Breast epithelium (tissue), 4 donors: ENCODE measurements around the gene FMO5. TPM values are rescaled to one million over a fixed set of nuclear protein-coding genes. Genes with fewer than 3 reads are reported as not detected.

Experiments
- DNase-seq, 2 donors: peaks; one replicate each; pipeline ENCODE4 v3.0.0-alpha.2; 2019; ENCODE audit warnings: low spot score in 2 of 2
- H3K27ac ChIP-seq, 2 donors: fragments of 200-600 bp; sonication (generic) in 1 of 2; one replicate each; pipeline ENCODE4 v1.5.1; 2016 to 2019; ENCODE audit warnings: mild to moderate bottlenecking in 1 of 2
- H3K27me3 ChIP-seq, 2 donors: fragments of 200-600 bp; sonication (generic) in 1 of 2; one replicate each; pipeline versions ENCODE4 v1.5.1 to v1.6.0; 2017 to 2019; ENCODE audit warnings: control low read depth in 1 of 2, mild to moderate bottlenecking in 1 of 2
- H3K36me3 ChIP-seq: fragments of 200-600 bp; one replicate; pipeline ENCODE4 v1.5.1; 2019
- H3K4me1 ChIP-seq, 2 donors: fragments of 200-600 bp; sonication (generic); one replicate each; pipeline ENCODE4 v1.5.1; 2016 to 2019; ENCODE audit warnings: control low read depth in 1 of 2
- H3K4me3 ChIP-seq, 3 donors: fragments of 200-600 bp; sonication (generic); 1 replicate in 2 of 3; 2 replicates in 1 of 3; pipeline ENCODE4 v1.5.1; 2016 to 2019; ENCODE audit warnings: mild to moderate bottlenecking in 3 of 3, moderate library complexity in 2 of 3
- H3K9me3 ChIP-seq, 2 donors: fragments of 200-600 bp; sonication (generic) in 1 of 2; one replicate each; pipeline ENCODE4 v1.5.1; 2016 to 2019; ENCODE audit warnings: control low read depth in 1 of 2
- CTCF ChIP-seq, 3 donors: fragments of 450-650 bp; IDR thresholded peaks; one replicate each; pipeline ENCODE4 v1.5.1; 2016 to 2017; ENCODE audit warnings: antibody characterized with exemption in 3 of 3, mild to moderate bottlenecking in 3 of 3, moderate library complexity in 3 of 3
- POLR2A ChIP-seq: fragments of 450-650 bp; IDR thresholded peaks from one replicate; pipeline ENCODE4 v1.6.1; 2016; ENCODE audit warnings: antibody characterized with exemption, mild to moderate bottlenecking, moderate library complexity
- POLR2AphosphoS5 ChIP-seq, 3 donors: sonication (generic); formaldehyde crosslinking; IDR thresholded peaks; one replicate each; pipeline ENCODE4 v1.6.1; 2017; ENCODE audit warnings: antibody characterized with exemption in 3 of 3
- intact Hi-C: fragments of 100-400 bp; cut with DNase I; formaldehyde crosslinking; loops from one replicate; pipeline ENCODE4 v1.15.1; 2023; ENCODE audit warnings: low total_unique reads
- total RNA-seq, 3 donors: library from RNA; depleted of rRNA; stranded (reverse); fragments of >200 nt; gene quantifications; one replicate each; pipeline ENCODE4 v1.1.0, GENCODE V29; 2016

Gene FMO5
- total RNA-seq, 3 donors from 2014 or later = 7.8 to 32.6 (median 22.0) TPM

- DNase-seq = no peak
- H3K4me3 ChIP-seq = no peak overlapping the region
- TF ChIP-seq CTCF (IDR thresholded peaks at IDR 0.05) (no peak), POLR2A (no peak), POLR2AphosphoS5 (IDR thresholded peaks at IDR 0.05) (no peak)
- H3K27me3 ChIP-seq = no peaks in the 10 kb centered on the region
- H3K9me3 ChIP-seq = no peaks in the 10 kb centered on the region
- intact Hi-C loops = no loop called here
- H3K36me3 ChIP-seq = no peaks in the 10 kb centered on the region
- peaks cover 0 to 3% of the 10 kb centered on the region in 2 donors for H3K4me1 ChIP-seq
- no peak overlapping the region for H3K27ac ChIP-seq
Measured at GRCh38 chr1:147216124-147216523, 9.0 kb downstream of the FMO5 start.

GRCh38 chr1:147215540-147215916, 9.6 kb downstream of the FMO5 start:
- intact Hi-C loops = no loop called here

GRCh38 chr1:147214842-147215539, 10.1 kb downstream of the FMO5 start:
- intact Hi-C loops = no loop called here
- TF ChIP-seq CTCF (IDR thresholded peaks at IDR 0.05) (no peak), POLR2AphosphoS5 (IDR thresholded peaks at IDR 0.05) (no peak), POLR2A (no peak)
- H3K9me3 ChIP-seq = no peaks in the 10 kb centered on the region

More at GRCh38 chr1:147215540-147215916, 9.6 kb downstream of the FMO5 start:
- H3K36me3 ChIP-seq = no peaks in the 10 kb centered on the region
- TF ChIP-seq POLR2AphosphoS5 (IDR thresholded peaks at IDR 0.05) = no peak
- no peak for TF ChIP-seq CTCF (IDR thresholded peaks at IDR 0.05)
- no peak for TF ChIP-seq POLR2A
- DNase-seq = no peak
- H3K27ac ChIP-seq = peak overlapping the region in 1 of 2 donors; percentile 14
- no peak overlapping the region for H3K4me3 ChIP-seq
- no peaks in the 10 kb centered on the region for H3K9me3 ChIP-seq
- H3K27me3 ChIP-seq = no peaks in the 10 kb centered on the region
- peaks cover 0 to 3% of the 10 kb centered on the region in 2 donors for H3K4me1 ChIP-seq

GRCh38 chr1:147214325-147214724, 10.8 kb downstream of the FMO5 start:
- Histone ChIP-seq H3K4me3 (no peak overlapping the region), H3K36me3 (no peaks in the 10 kb centered on the region), H3K27ac (no peak overlapping the region), H3K4me1 (peaks cover 0 to 3% of the 10 kb centered on the region in 2 donors), H3K9me3 (no peaks in the 10 kb centered on the region), H3K27me3 (no peaks in the 10 kb centered on the region)
- intact Hi-C loops = no loop called here
- TF ChIP-seq POLR2AphosphoS5 (IDR thresholded peaks at IDR 0.05) = no peak
- TF ChIP-seq POLR2A = no peak
- no peak for TF ChIP-seq CTCF (IDR thresholded peaks at IDR 0.05)
- no peak for DNase-seq

More at GRCh38 chr1:147214842-147215539, 10.1 kb downstream of the FMO5 start:
- H3K36me3 ChIP-seq = no peaks in the 10 kb centered on the region
- DNase-seq = no peak
- no peaks in the 10 kb centered on the region for H3K27me3 ChIP-seq
- H3K27ac ChIP-seq = peak overlapping the region in 1 of 2 donors; percentile 14
- H3K4me3 ChIP-seq = no peak overlapping the region
- peaks cover 0 to 3% of the 10 kb centered on the region in 2 donors for H3K4me1 ChIP-seq

GRCh38 chr1:147213271-147213670, 11.9 kb downstream of the FMO5 start:
- Histone ChIP-seq H3K36me3 (no peaks in the 10 kb centered on the region), H3K9me3 (no peaks in the 10 kb centered on the region), H3K27me3 (no peaks in the 10 kb centered on the region), H3K4me3 (no peak overlapping the region), H3K4me1 (peaks cover 0 to 3% of the 10 kb centered on the region in 2 donors), H3K27ac (no peak overlapping the region)
- no peak for TF ChIP-seq POLR2A
- no peak for TF ChIP-seq CTCF (IDR thresholded peaks at IDR 0.05)
- no peak for TF ChIP-seq POLR2AphosphoS5 (IDR thresholded peaks at IDR 0.05)
- no peak for DNase-seq
- intact Hi-C loops = no loop called here
